Fibroblast of lung (primary cell): ENCODE data around the gene TTLL3.

Source experiments
- CTCF ChIP-seq, 2 donors: IDR thresholded peaks in 1 of 2; conservative IDR thresholded peaks in 1 of 2; 1 replicate in 1 of 2; 2 replicates in 1 of 2; pipeline ENCODE4 v1.5.1; 2011 to 2012; ENCODE audit warnings: low read length in 2 of 2, control low read depth in 1 of 2, inconsistent platforms in 1 of 2, low read depth in 1 of 2, mild to moderate bottlenecking in 1 of 2
- EZH2 ChIP-seq: IDR thresholded peaks from 2 replicates; pipeline ENCODE4 v1.5.1; 2012; ENCODE audit warnings: low read length, control low read depth, mild to moderate bottlenecking; ENCODE audit errors: missing control alignments

- TF ChIP-seq CTCF (conservative IDR thresholded peaks at IDR 0.05 in 1 of 2, IDR thresholded peaks at IDR 0.05 in 1 of 2; ENCODE audit: low read depth in 1 of 2, low read length in 2 of 2) = no peak
- no peak for TF ChIP-seq EZH2
Observed at GRCh38 chr3:9817436-9817835, 7.4 kb downstream of the TTLL3 start.
